ENCODE measurements around the gene IQSEC3.
"Not testable (repeated sequence)": the region's sequence is repeated elsewhere in the genome, so short reads cannot be mapped to it uniquely, and the experiment has no call there.

Gene IQSEC3

GRCh38 chr12:185576-185955, 119.0 kb downstream of the IQSEC3 start:
- Histone ChIP-seq H2BK120ac (ENCODE audit: low read depth, low read length) (no peak overlapping the region), H3K4me2 (ENCODE audit: low read length, poor library complexity, severe bottlenecking) (no peak overlapping the region), H2AFZ (ENCODE audit: low read depth, low read length) (no peak overlapping the region)

GRCh38 chr12:186006-186625, 119.5 kb downstream of the IQSEC3 start:
- Histone ChIP-seq H3K9me3 (ENCODE audit: control insufficient read depth, low read length) (no peaks in the 10 kb centered on the region), H2BK15ac (ENCODE audit: low read depth, poor library complexity, severe bottlenecking) (no peak overlapping the region), H2BK12ac (ENCODE audit: low read length in 2 of 2) (no peak overlapping the region), H3K23ac (ENCODE audit: low read length in 2 of 2) (no peak overlapping the region), H3K4me3 (ENCODE audit: insufficient read depth in 1 of 2, low read depth in 1 of 2, low read length in 2 of 2) (no peak overlapping the region), H3K4ac (ENCODE audit: low read depth in 1 of 2, low read length in 2 of 2) (no peak overlapping the region), H3K18ac (ENCODE audit: low read depth in 1 of 2, low read length in 2 of 2) (no peak overlapping the region), H2AK5ac (ENCODE audit: low read length, severe bottlenecking) (no peak overlapping the region), H4K91ac (ENCODE audit: low read length) (no peak overlapping the region), H3K4me2 (ENCODE audit: low read length, poor library complexity, severe bottlenecking) (no peak overlapping the region), H3K36me3 (ENCODE audit: control insufficient read depth in 1 of 2, insufficient read depth in 2 of 2, low read depth in 1 of 2, low read length in 2 of 2) (no peaks in the 10 kb centered on the region), H2BK120ac (ENCODE audit: low read depth, low read length) (no peak overlapping the region), H4K8ac (ENCODE audit: low read length) (no peak overlapping the region), H2BK5ac (ENCODE audit: low read depth, low read length, poor library complexity, severe bottlenecking) (no peak overlapping the region), H3K79me1 (replicated peaks; ENCODE audit: low read length, poor library complexity, severe bottlenecking) (no peaks in the 10 kb centered on the region), H3K27me3 (ENCODE audit: control insufficient read depth in 1 of 2, insufficient read depth in 1 of 2, low read length in 2 of 2) (peaks cover 0 to 33% of the 10 kb centered on the region in 2 experiments), H3K27ac (ENCODE audit: low read length, poor library complexity, severe bottlenecking) (no peak overlapping the region), H3K14ac (ENCODE audit: low read length in 2 of 2) (no peak overlapping the region), H2AFZ (ENCODE audit: low read depth, low read length) (no peak overlapping the region), H3K9ac (ENCODE audit: low read length) (no peak overlapping the region), H3K4me1 (ENCODE audit: control insufficient read depth, insufficient read depth, low read depth, low read length) (peaks cover 31% of the 10 kb centered on the region)
- 92% methylated on average over 10 of the region's 11 CpGs for WGBS
- no peak for DNase-seq

More at GRCh38 chr12:185576-185955, 119.0 kb downstream of the IQSEC3 start:
- Histone ChIP-seq H3K4me3 (ENCODE audit: insufficient read depth in 1 of 2, low read depth in 1 of 2, low read length in 2 of 2) (no peak overlapping the region), H3K27ac (ENCODE audit: low read length, poor library complexity, severe bottlenecking) (no peak overlapping the region), H3K14ac (ENCODE audit: low read length in 2 of 2) (no peak overlapping the region), H2BK5ac (ENCODE audit: low read depth, low read length, poor library complexity, severe bottlenecking) (no peak overlapping the region), H3K27me3 (ENCODE audit: control insufficient read depth in 1 of 2, insufficient read depth in 1 of 2, low read length in 2 of 2) (peaks cover 0 to 27% of the 10 kb centered on the region in 2 experiments), H3K9ac (ENCODE audit: low read length) (no peak overlapping the region), H3K23ac (ENCODE audit: low read length in 2 of 2) (no peak overlapping the region), H2BK15ac (ENCODE audit: low read depth, poor library complexity, severe bottlenecking) (no peak overlapping the region), H4K8ac (ENCODE audit: low read length) (no peak overlapping the region), H4K91ac (ENCODE audit: low read length) (no peak overlapping the region), H2AK5ac (ENCODE audit: low read length, severe bottlenecking) (no peak overlapping the region), H3K4ac (ENCODE audit: low read depth in 1 of 2, low read length in 2 of 2) (no peak overlapping the region), H3K18ac (ENCODE audit: low read depth in 1 of 2, low read length in 2 of 2) (no peak overlapping the region), H3K9me3 (ENCODE audit: control insufficient read depth, low read length) (no peaks in the 10 kb centered on the region), H3K79me1 (replicated peaks; ENCODE audit: low read length, poor library complexity, severe bottlenecking) (no peaks in the 10 kb centered on the region), H3K36me3 (ENCODE audit: control insufficient read depth in 1 of 2, insufficient read depth in 2 of 2, low read depth in 1 of 2, low read length in 2 of 2) (no peaks in the 10 kb centered on the region), H3K4me1 (ENCODE audit: control insufficient read depth, insufficient read depth, low read depth, low read length) (peaks cover 34% of the 10 kb centered on the region), H2BK12ac (ENCODE audit: low read length in 2 of 2) (no peak overlapping the region)
- WGBS, result 88% methylated on average over 8 of the region's 8 CpGs
- DNase-seq, result no peak

GRCh38 chr12:187986-188909, 121.7 kb downstream of the IQSEC3 start:
- not testable (repeated sequence) for H3K36me3 ChIP-seq (ENCODE audit: control insufficient read depth in 1 of 2, insufficient read depth in 2 of 2, low read depth in 1 of 2, low read length in 2 of 2); H3K79me1 ChIP-seq (replicated peaks; ENCODE audit: low read length, poor library complexity, severe bottlenecking); H2AFZ ChIP-seq (ENCODE audit: low read depth, low read length); H2BK120ac ChIP-seq (ENCODE audit: low read depth, low read length); H3K23ac ChIP-seq (ENCODE audit: low read length in 2 of 2); H2BK5ac ChIP-seq (ENCODE audit: low read depth, low read length, poor library complexity, severe bottlenecking); H2BK15ac ChIP-seq (ENCODE audit: low read depth, poor library complexity, severe bottlenecking); H3K4ac ChIP-seq (ENCODE audit: low read depth in 1 of 2, low read length in 2 of 2); H3K9me3 ChIP-seq (ENCODE audit: control insufficient read depth, low read length); H2AK5ac ChIP-seq (ENCODE audit: low read length, severe bottlenecking); DNase-seq; H4K8ac ChIP-seq (ENCODE audit: low read length); H3K27ac ChIP-seq (ENCODE audit: low read length, poor library complexity, severe bottlenecking); H4K91ac ChIP-seq (ENCODE audit: low read length)
- WGBS, result 78% methylated on average over 45 of the region's 53 CpGs
- Histone ChIP-seq H3K4me1 (ENCODE audit: control insufficient read depth, insufficient read depth, low read depth, low read length) (peaks cover 18% of the 10 kb centered on the region), H3K9ac (ENCODE audit: low read length) (peak overlapping the region; percentile 70), H3K4me2 (ENCODE audit: low read length, poor library complexity, severe bottlenecking) (peak overlapping the region; percentile 95), H2BK12ac (ENCODE audit: low read length in 2 of 2) (peak overlapping the region in 1 of 2 experiments; percentile 59), H3K18ac (ENCODE audit: low read depth in 1 of 2, low read length in 2 of 2) (peak overlapping the region in 1 of 2 experiments; percentile 54), H3K14ac (ENCODE audit: low read length in 2 of 2) (peak overlapping the region in 1 of 2 experiments; percentile 68), H3K4me3 (ENCODE audit: insufficient read depth in 1 of 2, low read depth in 1 of 2, low read length in 2 of 2) (peak overlapping the region; percentile 53 to 78), H3K27me3 (ENCODE audit: control insufficient read depth in 1 of 2, insufficient read depth in 1 of 2, low read length in 2 of 2) (peaks cover 5 to 54% of the 10 kb centered on the region in 2 experiments)
